HepG2 (cell line): Measurements from ENCODE around the gene HYLS1. TPM values are rescaled to one million over a fixed set of nuclear protein-coding genes. Genes with fewer than 3 reads are reported as not detected.
A peak's percentile ranks its signal among the peaks of the same experiment; 100 is the strongest.

Experiments
- ATAC-seq: fragments of 200-7000 bp; cut with Tn5 transposase; 3 replicates; pipeline ENCODE4 v1.9.1; 2020; ENCODE audit warnings: mild to moderate bottlenecking, moderate library complexity
- BruUV-seq: library from RNA; stranded (reverse); fragments of 400-500 nt; replicated peaks from 2 replicates; lab custom pipeline; 2021; lab: Mats Ljungman, UMichigan
- CTCF ChIA-PET: fragments of 300-600 bp; formaldehyde crosslinking; extraction: SDS; loops from one replicate; lab custom pipeline; 2021; ENCODE audit warnings: low total read pairs, inconsistent platforms, low intra/inter-chr PET ratio; lab: Yijun Ruan, JAX
- POLR2A ChIA-PET: fragments of 350-600 bp; sonication (Branson Sonifier 250); formaldehyde crosslinking; loops from one replicate; lab custom pipeline; 2020; ENCODE audit warnings: antibody characterized with exemption, inconsistent platforms; lab: Yijun Ruan, JAX
- DNase-seq: peaks from one replicate; pipeline ENCODE4 v3.0.0-alpha.2; 2015; ENCODE audit warnings: low spot score
- FAIRE-seq: peaks from 3 replicates; lab custom pipeline; 2011; peaks lifted over from hg19 to GRCh38; lab: Jason Lieb, UNC
- H2AFZ ChIP-seq: one replicate; pipeline ENCODE4 v1.6.1; 2011; ENCODE audit warnings: low read length, inconsistent platforms
- H3K27ac ChIP-seq: fragments of 300-600 bp; 3 replicates; pipeline ENCODE4 v1.8.0; 2011; ENCODE audit warnings: mixed run types, mild to moderate bottlenecking, mixed read lengths, low read length, inconsistent platforms; ENCODE audit not compliant: insufficient read depth; ENCODE audit errors: extremely low read length
- H3K27me3 ChIP-seq, 2 experiments: fragments of 200-600 bp in 1 of 2; 2 replicates in 1 of 2; 3 replicates in 1 of 2; pipeline versions ENCODE4 v1.6.0 to v1.8.0; 2011; ENCODE audit warnings: low read length in 2 of 2, mild to moderate bottlenecking in 2 of 2, moderate library complexity in 2 of 2, inconsistent platforms in 1 of 2; ENCODE audit not compliant: insufficient read depth in 2 of 2, control insufficient read depth in 1 of 2
- H3K36me3 ChIP-seq, 2 experiments: fragments of 200-600 bp in 1 of 2; replicated peaks in 1 of 2; 2 replicates in 1 of 2; 3 replicates in 1 of 2; pipeline versions ENCODE4 v1.5.1 to v1.8.0; 2011; ENCODE audit warnings: low read length in 2 of 2, inconsistent platforms in 1 of 2; ENCODE audit not compliant: insufficient read depth in 2 of 2, control insufficient read depth in 1 of 2
- H3K4me1 ChIP-seq: 2 replicates; pipeline ENCODE4 v1.5.1; 2012; ENCODE audit warnings: low read length, inconsistent platforms; ENCODE audit not compliant: insufficient read depth
- H3K4me2 ChIP-seq: 2 replicates; pipeline ENCODE4 v1.6.0; 2011; ENCODE audit warnings: low read depth, low read length, inconsistent platforms
- H3K4me3 ChIP-seq, 3 experiments: fragments of 200-600 bp in 1 of 3; sonication (generic), shearing (Covaris generic) in 1 of 3; replicated peaks in 1 of 3; 2 replicates each; pipeline ENCODE4 v1.5.1; 2011 to 2016; ENCODE audit warnings: low read length in 3 of 3, inconsistent platforms in 2 of 3, low read depth in 2 of 3, mild to moderate bottlenecking in 2 of 3, control low read depth in 1 of 3, mixed read lengths in 1 of 3; ENCODE audit not compliant: insufficient read depth in 1 of 3
- H3K79me2 ChIP-seq: one replicate; pipeline ENCODE4 v1.6.1; 2011; ENCODE audit warnings: low read length, inconsistent platforms; ENCODE audit not compliant: insufficient read depth
- H3K9ac ChIP-seq: 2 replicates; pipeline ENCODE4 v1.6.0; 2011; ENCODE audit warnings: mild to moderate bottlenecking, low read depth, low read length, inconsistent platforms; ENCODE audit not compliant: insufficient read depth
- H3K9me3 ChIP-seq: 2 replicates; pipeline ENCODE4 v1.5.1; 2012; ENCODE audit warnings: mild to moderate bottlenecking, low read length
- H4K20me1 ChIP-seq: 2 replicates; pipeline ENCODE4 v1.6.0; 2011; ENCODE audit warnings: inconsistent platforms, mild to moderate bottlenecking, low read length, moderate library complexity; ENCODE audit not compliant: insufficient read depth
- CEBPB ChIP-seq: IDR thresholded peaks from 2 replicates; pipeline ENCODE4 v1.6.1; 2011; ENCODE audit warnings: low read depth, low read length, improper control_type of control experiment, borderline replicate concordance
- CEBPG ChIP-seq: IDR thresholded peaks from 2 replicates; pipeline ENCODE4 v1.6.1; 2016
- CENPX ChIP-seq: sonication (generic); formaldehyde crosslinking; IDR thresholded peaks from 2 replicates; pipeline ENCODE4 v1.9.0; 2021; ENCODE audit warnings: mild to moderate bottlenecking, missing genetic modification reagents, moderate library complexity
- ELF4 ChIP-seq: sonication (generic); formaldehyde crosslinking; IDR thresholded peaks from 2 replicates; pipeline ENCODE4 v1.5.0; 2020; ENCODE audit warnings: missing genetic modification reagents, mild to moderate bottlenecking, moderate library complexity, borderline replicate concordance
- FUBP1 ChIP-seq: sonication (generic); formaldehyde crosslinking; IDR thresholded peaks from 2 replicates; pipeline ENCODE4 v1.5.1; 2020; ENCODE audit warnings: missing genetic modification reagents, mild to moderate bottlenecking, borderline replicate concordance
- HMGA1 ChIP-seq: sonication (generic); formaldehyde crosslinking; conservative IDR thresholded peaks from 2 replicates; pipeline ENCODE4 v1.4.0; 2020; ENCODE audit warnings: missing genetic modification reagents
- KDM4B ChIP-seq: sonication (generic); formaldehyde crosslinking; IDR thresholded peaks from 2 replicates; pipeline ENCODE4 v1.4.0; 2020; ENCODE audit warnings: missing genetic modification reagents
- MEIS1 ChIP-seq: sonication (generic); formaldehyde crosslinking; IDR thresholded peaks from 2 replicates; pipeline ENCODE4 v1.9.0; 2021; ENCODE audit warnings: mild to moderate bottlenecking, missing genetic modification reagents, moderate library complexity, borderline replicate concordance
- MEIS2 ChIP-seq: sonication (generic); formaldehyde crosslinking; IDR thresholded peaks from 2 replicates; pipeline ENCODE4 v1.9.0; 2021; ENCODE audit warnings: mild to moderate bottlenecking, missing genetic modification reagents
- NKX3-1 ChIP-seq: sonication (generic); formaldehyde crosslinking; IDR thresholded peaks from 2 replicates; pipeline ENCODE4 v1.5.0; 2020; ENCODE audit warnings: missing genetic modification reagents
- NR2F2 ChIP-seq: IDR thresholded peaks from 2 replicates; pipeline ENCODE4 v1.6.1; 2012; ENCODE audit warnings: low read depth, inconsistent platforms, borderline replicate concordance
- REXO4 ChIP-seq: sonication (generic); formaldehyde crosslinking; IDR thresholded peaks from 2 replicates; pipeline ENCODE4 v1.8.0; 2022; ENCODE audit warnings: missing genetic modification reagents, mild to moderate bottlenecking, borderline replicate concordance
- TBX3 ChIP-seq: fragments of 450-650 bp; IDR thresholded peaks from 2 replicates; pipeline ENCODE4 v1.6.1; 2017; ENCODE audit warnings: antibody characterized with exemption, mild to moderate bottlenecking, inconsistent platforms, borderline replicate concordance
- ZFP41 ChIP-seq: sonication (generic); formaldehyde crosslinking; IDR thresholded peaks from 2 replicates; pipeline ENCODE4 v1.4.0; 2020; ENCODE audit warnings: mild to moderate bottlenecking, missing genetic modification reagents, borderline replicate concordance
- ZKSCAN5 ChIP-seq: sonication (generic); formaldehyde crosslinking; IDR thresholded peaks from 2 replicates; pipeline ENCODE4 v1.5.1; 2020; ENCODE audit warnings: mild to moderate bottlenecking, missing genetic modification reagents
- ZNF17 ChIP-seq: sonication (generic); formaldehyde crosslinking; IDR thresholded peaks from 2 replicates; pipeline ENCODE4 v1.5.0; 2020; ENCODE audit warnings: mild to moderate bottlenecking, missing genetic modification reagents
- ZNF205 ChIP-seq: IDR thresholded peaks from 2 replicates; pipeline ENCODE4 v1.6.1; 2018; ENCODE audit warnings: missing biosample characterization, missing genetic modification reagents
- ZNF30 ChIP-seq: sonication (generic); formaldehyde crosslinking; IDR thresholded peaks from 2 replicates; pipeline ENCODE4 v1.5.0; 2020; ENCODE audit warnings: mild to moderate bottlenecking, missing genetic modification reagents
- ZNF431 ChIP-seq: sonication (generic); formaldehyde crosslinking; IDR thresholded peaks from 2 replicates; pipeline ENCODE4 v1.9.0; 2022; ENCODE audit warnings: missing genetic modification reagents, low read depth, mild to moderate bottlenecking, borderline replicate concordance
- ZNF616 ChIP-seq: sonication (generic); formaldehyde crosslinking; IDR thresholded peaks from 2 replicates; pipeline ENCODE4 v1.5.0; 2020; ENCODE audit warnings: low read depth, mild to moderate bottlenecking, missing genetic modification reagents
- ZNF619 ChIP-seq: sonication (generic); formaldehyde crosslinking; IDR thresholded peaks from 2 replicates; pipeline ENCODE4 v1.4.0; 2020; ENCODE audit warnings: mild to moderate bottlenecking, missing genetic modification reagents
- ZNF839 ChIP-seq: sonication (generic); formaldehyde crosslinking; IDR thresholded peaks from 2 replicates; pipeline ENCODE4 v1.4.0; 2020; ENCODE audit warnings: missing genetic modification reagents, mild to moderate bottlenecking, borderline replicate concordance
- ZNF841 ChIP-seq: sonication (generic); formaldehyde crosslinking; IDR thresholded peaks from 2 replicates; pipeline ENCODE4 v1.8.1; 2023; ENCODE audit warnings: missing genetic modification reagents, borderline replicate concordance
- ZSCAN5A ChIP-seq: sonication (generic); formaldehyde crosslinking; IDR thresholded peaks from 2 replicates; pipeline ENCODE4 v1.8.0; 2022; ENCODE audit warnings: mild to moderate bottlenecking, missing genetic modification reagents, borderline replicate concordance
- WGBS: methylation state at CpG from one replicate; pipeline ENCODE4 v1.1.6; 2017; ENCODE audit warnings: low lambda C conversion rate; 5-methylcytosine and 5-hydroxymethylcytosine counted together
- in situ Hi-C: cut with HindIII; loops from 2 replicates; pipeline ENCODE4 v1.10.0; 2017; ENCODE audit warnings: low pct_unique_long_range_greater_than_20kb; ENCODE audit not compliant: extremely low pct_ligation_motif_present
- intact Hi-C: fragments of 100-400 bp; cut with micrococcal nuclease; formaldehyde crosslinking; loops from one replicate; pipeline ENCODE4 v1.10.0; 2022; ENCODE audit not compliant: unreplicated experiment
- polyA plus RNA-seq, 8 experiments: library from polyadenylated mRNA; depleted of rRNA in 3 of 8; stranded (reverse) in 7 of 8; unstranded in 1 of 8; fragments of >200 nt; fragmentation: Illumina TruSeq in 4 of 8; extraction: Trizol in 4 of 8; gene quantifications; 2 replicates each; pipeline versions ENCODE4 v1.2.1 to v1.2.3, GENCODE V29; 2011 to 2016; ENCODE audit warnings: low read depth in 4 of 8, missing spikeins in 1 of 8, mixed read lengths in 1 of 8; ENCODE audit not compliant: insufficient read depth in 1 of 8
- total RNA-seq, 5 experiments: library from RNA; depleted of rRNA; stranded (reverse); fragments of >200 nt; fragmentation: Illumina TruSeq; extraction: Trizol; gene quantifications; 2 replicates each; pipeline ENCODE4 v1.2.3, GENCODE V29; 2016; ENCODE audit warnings: low read depth in 1 of 5

HYLS1 gene
- total and polyA plus RNA-seq, 2 of the 13 experiments (the other 11 are each of a cell fraction or from before 2014, with no cell fraction given) = 1.3 to 3.8 TPM

- TF ChIP-seq MEIS2 (no peak), ZFP41 (CRISPR knock-in tag) (no peak), CENPX (CRISPR knock-in tag) (no peak), ZKSCAN5 (no peak), TBX3 (no peak), ZNF431 (CRISPR knock-in tag) (no peak), ZNF616 (CRISPR knock-in tag) (no peak), ZNF205 (CRISPR knock-in tag) (no peak), KDM4B (CRISPR knock-in tag) (no peak), ZNF839 (no peak)
Measured at GRCh38 chr11:125926682-125927081, 39.2 kb downstream of the HYLS1 start (continued).

- Histone ChIP-seq H3K4me1 (peaks cover 33% of the 10 kb centered on the region), H3K27me3 (0 out of 5 replicates have a peak, but pooled peaks cover 0 to 8% of the 10 kb centered on the region in 2 experiments), H3K9me3 (no peaks in the 10 kb centered on the region), H2AFZ (no peak overlapping the region), H3K27ac (no peak overlapping the region), H3K4me3 (no peak overlapping the region), H3K4me2 (no peak overlapping the region), H4K20me1 (no peaks in the 10 kb centered on the region), H3K79me2 (no peaks in the 10 kb centered on the region), H3K9ac (no peak overlapping the region), H3K36me3 (no peaks in the 10 kb centered on the region)
- CTCF ChIA-PET = no interaction called here
- DNase-seq (no peak), ATAC-seq (no peak), FAIRE-seq (no peak)
- POLR2A ChIA-PET = no interaction called here
- intact Hi-C loops = no loop called here
- in situ Hi-C loops = no loop called here
- WGBS = 25% methylated on average over 7 of the region's 9 CpGs
- BruUV-seq = no TSS peak
- TF ChIP-seq CEBPG (peak; percentile 61), MEIS1 (CRISPR knock-in tag) (no peak), ZNF17 (CRISPR knock-in tag) (no peak), ZNF841 (CRISPR knock-in tag) (no peak), HMGA1 (CRISPR knock-in tag) (no peak), ELF4 (CRISPR knock-in tag) (no peak), FUBP1 (CRISPR knock-in tag) (no peak), REXO4 (no peak), ZNF619 (CRISPR knock-in tag) (no peak), ZSCAN5A (CRISPR knock-in tag) (no peak), NKX3-1 (CRISPR knock-in tag) (no peak), CEBPB (peak; percentile 59; the same call in 1 of the 2 replicates), ZNF30 (no peak), NR2F2 (no peak)
Measured at GRCh38 chr11:125929445-125930075, 42.1 kb downstream of the HYLS1 start.
